ENCODE data around the gene HIPK2. TPM values are rescaled to one million over a fixed set of nuclear protein-coding genes. Genes with fewer than 3 reads are reported as not detected.

The HIPK2 gene
- total RNA-seq, 4 donors from 2014 or later = 16.6 to 60.2 (median 35.1) TPM

GRCh38 chr7:139821349-139822105 lies 43.7 kb upstream of the HIPK2 start:
- Histone ChIP-seq H3K27ac (no peak overlapping the region), H3K4me3 (no peak overlapping the region), H3K36me3 (no peaks in the 10 kb centered on the region), H3K9me3 (no peaks in the 10 kb centered on the region), H3K4me1 (no peaks in the 10 kb centered on the region), H3K27me3 (no peaks in the 10 kb centered on the region)
- TF ChIP-seq CTCF (IDR thresholded peaks at IDR 0.05) (no peak), POLR2A (IDR thresholded peaks at IDR 0.05) (no peak)
- no peak for DNase-seq

- Histone ChIP-seq H3K4me1 (no peaks in the 10 kb centered on the region), H3K36me3 (no peaks in the 10 kb centered on the region), H3K4me3 (no peak overlapping the region), H3K9me3 (no peaks in the 10 kb centered on the region), H3K27me3 (no peaks in the 10 kb centered on the region), H3K27ac (no peak overlapping the region)
- TF ChIP-seq POLR2A (IDR thresholded peaks at IDR 0.05) = no peak
- no peak for TF ChIP-seq CTCF (IDR thresholded peaks at IDR 0.05)
- DNase-seq = no peak
Measured at GRCh38 chr7:139820089-139820488, 42.3 kb upstream of the HIPK2 start.

- Histone ChIP-seq H3K36me3 (no peaks in the 10 kb centered on the region), H3K27me3 (no peaks in the 10 kb centered on the region), H3K27ac (no peak overlapping the region), H3K4me1 (no peaks in the 10 kb centered on the region), H3K4me3 (no peak overlapping the region), H3K9me3 (no peaks in the 10 kb centered on the region)
- peak in 1 of 3 donors; percentile 63 for DNase-seq
- TF ChIP-seq CTCF (IDR thresholded peaks at IDR 0.05) = no peak
- TF ChIP-seq POLR2A (IDR thresholded peaks at IDR 0.05) = no peak
Measured at GRCh38 chr7:139817249-139817648, 39.5 kb upstream of the HIPK2 start.

- H3K27me3 ChIP-seq = no peaks in the 10 kb centered on the region
- TF ChIP-seq CTCF (IDR thresholded peaks at IDR 0.05) (no peak), POLR2A (IDR thresholded peaks at IDR 0.05) (no peak)
Measured at GRCh38 chr7:139813689-139814088, 35.9 kb upstream of the HIPK2 start.

GRCh38 chr7:139813151-139813550 lies 35.4 kb upstream of the HIPK2 start:
- DNase-seq = no peak
- H3K9me3 ChIP-seq = no peaks in the 10 kb centered on the region
- TF ChIP-seq POLR2A (IDR thresholded peaks at IDR 0.05) = no peak
- H3K27ac ChIP-seq = no peak overlapping the region
- no peaks in the 10 kb centered on the region for H3K4me1 ChIP-seq
- no peak overlapping the region for H3K4me3 ChIP-seq
- H3K36me3 ChIP-seq = no peaks in the 10 kb centered on the region
- H3K27me3 ChIP-seq = no peaks in the 10 kb centered on the region

More at GRCh38 chr7:139813689-139814088, 35.9 kb upstream of the HIPK2 start:
- H3K27ac ChIP-seq = no peak overlapping the region
- H3K4me1 ChIP-seq = no peaks in the 10 kb centered on the region
- no peaks in the 10 kb centered on the region for H3K36me3 ChIP-seq
- no peak for DNase-seq
- H3K9me3 ChIP-seq = no peaks in the 10 kb centered on the region
- no peak overlapping the region for H3K4me3 ChIP-seq

- H3K27me3 ChIP-seq = no peaks in the 10 kb centered on the region
- H3K4me3 ChIP-seq = no peak overlapping the region
- H3K4me1 ChIP-seq = no peaks in the 10 kb centered on the region
- no peak overlapping the region for H3K27ac ChIP-seq
- DNase-seq = no peak
- H3K36me3 ChIP-seq = no peaks in the 10 kb centered on the region
- H3K9me3 ChIP-seq = no peaks in the 10 kb centered on the region
- TF ChIP-seq POLR2A (IDR thresholded peaks at IDR 0.05) = no peak
- TF ChIP-seq CTCF (IDR thresholded peaks at IDR 0.05) = no peak
Measured at GRCh38 chr7:139811066-139811465, 33.3 kb upstream of the HIPK2 start.
